Thyroid gland (tissue), 4 donors: ENCODE data around the gene CRTAC1.

Experiments used
- CTCF ChIP-seq, 6 experiments: fragments of 200-600 bp in 3 of 6; fragments of 450-650 bp in 3 of 6; sonication (generic) in 3 of 6; IDR thresholded peaks; one replicate each; pipeline ENCODE4 v1.5.1; 2016 to 2019; ENCODE audit warnings: antibody characterized with exemption in 6 of 6, mild to moderate bottlenecking in 2 of 6, inconsistent platforms in 1 of 6, moderate library complexity in 1 of 6
- POLR2A ChIP-seq, 2 donors: fragments of 450-650 bp; IDR thresholded peaks; one replicate each; pipeline ENCODE4 v1.6.1; 2017; ENCODE audit warnings: antibody characterized with exemption in 2 of 2, mild to moderate bottlenecking in 2 of 2, moderate library complexity in 1 of 2

DNA sequence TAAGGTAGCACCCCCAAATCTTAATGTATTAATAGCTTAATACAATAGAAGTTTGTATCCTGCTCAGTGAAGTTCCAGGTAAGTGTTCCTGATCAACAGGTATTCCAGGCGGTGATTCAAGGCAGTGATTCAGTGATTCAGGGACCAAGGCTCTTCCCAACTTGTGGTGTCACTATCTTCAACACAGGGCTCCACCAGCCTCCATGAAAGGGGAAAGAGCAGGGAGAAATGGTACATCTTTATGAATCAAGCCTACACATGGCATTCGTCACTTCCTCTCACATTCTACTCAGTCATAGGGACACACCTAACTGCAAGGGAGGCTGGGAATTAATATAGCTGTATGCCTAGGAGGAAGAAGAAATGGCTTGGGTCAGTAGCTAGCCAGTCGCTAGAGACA, 175.7 kb downstream of the CRTAC1 start:
- TF ChIP-seq CTCF (IDR thresholded peaks at IDR 0.05) (no peak), POLR2A (IDR thresholded peaks at IDR 0.05) (no peak)
